NCI-H2227 treated with DMSO at 0.1 percent for 48 hours (cell line): ENCODE data around the gene TMPRSS2.

ENCODE experiments used
- DNase-seq: peaks from one replicate; lab custom pipeline; 2025; lab: John Stamatoyannopoulos, UW

Gene TMPRSS2

DNA sequence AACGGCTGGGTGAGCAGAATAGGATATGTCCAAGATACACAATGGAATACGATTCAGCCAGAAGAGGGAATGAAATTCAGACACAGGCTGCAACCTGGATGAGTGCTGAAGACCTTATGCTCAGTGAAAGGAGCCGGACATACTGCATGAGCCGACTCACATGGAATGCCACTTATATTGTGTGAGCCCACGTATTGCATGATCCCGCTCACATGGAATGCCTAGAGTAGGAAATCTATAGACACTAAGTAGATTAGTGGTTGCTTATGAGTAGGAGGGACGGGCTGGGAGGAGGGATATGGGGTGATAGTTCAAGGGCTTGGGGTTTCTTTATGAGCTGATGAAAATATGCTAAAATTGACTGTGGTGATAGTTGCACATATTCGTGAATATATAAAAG is 26.8 kb downstream of the TMPRSS2 start:
- no peak for DNase-seq

DNA sequence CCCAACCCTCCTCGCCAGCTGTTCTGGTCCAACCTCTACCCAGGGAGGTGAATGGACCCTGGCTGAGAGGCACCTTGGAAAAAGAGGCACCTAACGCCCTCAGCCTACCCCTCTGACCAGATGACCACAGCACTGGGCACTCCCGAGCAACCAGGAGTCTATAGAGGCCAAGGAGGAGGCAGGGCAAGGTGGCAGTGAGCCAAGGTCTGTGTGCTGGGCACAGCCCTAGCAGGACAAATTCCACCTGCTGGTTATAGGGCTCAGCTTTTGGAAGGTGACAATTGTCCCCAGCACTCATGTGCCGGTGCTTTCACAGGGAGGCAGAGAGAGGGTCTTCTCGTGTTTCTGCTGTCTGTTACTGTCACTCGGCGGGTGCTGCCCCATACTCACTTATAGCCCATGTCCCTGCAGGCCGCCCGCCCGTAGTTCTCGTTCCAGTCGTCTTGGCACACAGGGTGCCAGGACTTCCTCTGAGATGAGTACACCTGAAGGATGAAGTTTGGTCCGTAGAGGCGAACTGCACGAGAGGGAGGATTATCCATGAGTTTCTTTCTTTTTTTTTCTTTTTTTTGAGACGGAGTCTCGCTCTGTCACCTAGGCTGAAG is 27.8 kb downstream of the TMPRSS2 start:
- DNase-seq, result no peak

DNA sequence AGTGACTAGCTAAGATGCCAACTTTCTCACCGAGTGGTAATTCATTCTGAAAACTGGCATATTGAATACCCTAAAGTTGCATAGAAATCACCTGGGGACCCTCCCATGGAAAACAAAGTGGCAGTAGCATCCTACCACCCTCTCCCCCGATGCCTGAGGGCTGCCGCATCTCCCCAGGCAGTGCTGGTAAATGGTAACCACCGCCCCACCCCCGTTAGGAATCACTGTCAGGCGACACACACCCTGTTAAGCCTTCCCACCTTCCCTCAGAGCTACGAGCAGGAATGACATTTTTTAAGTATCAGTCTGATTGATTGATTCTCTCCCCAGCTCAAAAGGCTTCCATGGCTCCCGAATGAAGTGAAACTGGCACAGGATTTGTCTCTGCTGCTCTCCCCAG is 28.3 kb downstream of the TMPRSS2 start:
- DNase-seq, result no peak

GRCh38 chr21:41478319-41479177 is 29.4 kb downstream of the TMPRSS2 start:
- no peak for DNase-seq

GRCh38 chr21:41477641-41478318 is 30.2 kb downstream of the TMPRSS2 start:
- DNase-seq, result no peak

GRCh38 chr21:41475714-41476420 is 32.1 kb downstream of the TMPRSS2 start:
- DNase-seq, result no peak

DNA sequence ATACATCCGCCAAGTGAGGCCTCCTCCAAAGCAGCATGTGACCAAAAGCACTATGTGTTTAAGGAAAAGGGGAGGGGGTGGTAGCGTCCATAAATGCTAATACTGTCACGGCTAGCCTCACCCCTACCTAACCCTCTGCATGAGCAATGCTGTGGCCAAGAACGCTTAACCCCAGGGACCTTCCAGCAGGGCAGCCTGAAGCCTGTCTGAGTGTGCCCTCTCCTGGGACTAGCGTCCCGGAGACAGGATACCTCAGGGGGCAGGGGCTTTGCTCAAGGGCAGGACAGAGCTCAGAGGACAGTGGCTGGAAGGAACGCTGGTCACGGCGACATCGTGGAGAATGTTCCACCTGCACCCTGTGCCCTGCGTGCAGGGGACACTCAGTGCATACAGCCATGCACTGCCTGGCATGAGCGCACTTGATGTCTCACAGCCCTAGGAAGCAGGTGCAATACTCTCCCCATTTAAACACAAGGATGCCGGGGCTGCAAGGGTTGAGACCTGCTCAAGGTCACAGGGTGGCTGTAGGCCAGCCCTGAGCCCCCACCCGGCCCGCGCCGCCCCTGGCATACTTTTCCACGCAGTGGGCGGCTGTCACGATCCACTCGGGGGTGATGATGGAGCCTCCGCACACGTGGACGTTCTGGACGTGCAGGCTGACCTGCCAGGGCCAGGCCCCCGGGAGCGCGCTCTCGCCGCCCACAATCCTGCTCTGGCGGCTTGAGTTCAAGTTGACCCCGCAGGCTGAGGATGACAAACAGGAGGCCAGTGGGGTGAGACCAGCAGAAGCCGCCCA is 35.0 kb downstream of the TMPRSS2 start:
- no peak for DNase-seq

- DNase-seq, result no peak
These were observed 37.9 kb downstream of the TMPRSS2 start for GRCh38 chr21:41470054-41470453.

DNA sequence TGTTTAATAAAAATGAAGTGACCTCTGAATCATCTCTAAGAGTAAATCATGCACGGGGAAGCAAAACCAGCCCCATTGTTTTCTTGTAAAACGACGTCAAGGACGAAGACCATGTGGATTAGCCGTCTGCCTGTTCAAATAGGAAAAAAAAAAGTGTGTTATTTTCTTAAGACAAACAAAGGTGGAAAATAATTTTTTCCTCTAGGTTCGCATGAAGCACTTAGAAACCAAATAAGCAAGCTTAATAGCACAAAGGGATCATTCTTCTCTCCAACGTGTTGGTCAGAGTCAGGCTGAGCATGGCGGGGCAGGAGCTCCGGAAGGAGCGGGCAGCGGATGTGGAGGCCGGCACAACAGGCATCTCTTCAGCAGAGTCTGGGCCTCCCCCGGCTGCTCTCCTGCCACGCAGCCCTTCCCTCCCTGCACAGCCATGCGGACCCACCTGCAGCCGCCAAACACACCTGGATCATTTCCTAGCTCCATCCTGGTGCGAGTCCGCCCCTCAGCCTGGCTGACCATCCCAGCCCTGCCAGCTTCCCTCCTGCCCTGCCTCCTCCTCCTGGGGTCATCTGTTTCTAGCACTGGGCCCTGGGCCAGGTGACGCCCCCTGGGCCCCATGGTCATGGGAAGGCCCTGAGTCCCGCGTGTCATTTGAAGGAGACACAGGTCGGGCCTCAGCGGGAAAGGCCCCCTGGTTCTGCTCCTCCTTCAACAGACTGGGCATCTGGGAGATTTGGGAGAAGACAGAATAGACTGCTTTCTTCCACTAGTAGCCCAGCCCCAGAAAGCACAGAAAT is 41.7 kb downstream of the TMPRSS2 start:
- DNase-seq, result no peak

GRCh38 chr21:41465176-41465781 is 42.7 kb downstream of the TMPRSS2 start:
- no peak for DNase-seq

DNA sequence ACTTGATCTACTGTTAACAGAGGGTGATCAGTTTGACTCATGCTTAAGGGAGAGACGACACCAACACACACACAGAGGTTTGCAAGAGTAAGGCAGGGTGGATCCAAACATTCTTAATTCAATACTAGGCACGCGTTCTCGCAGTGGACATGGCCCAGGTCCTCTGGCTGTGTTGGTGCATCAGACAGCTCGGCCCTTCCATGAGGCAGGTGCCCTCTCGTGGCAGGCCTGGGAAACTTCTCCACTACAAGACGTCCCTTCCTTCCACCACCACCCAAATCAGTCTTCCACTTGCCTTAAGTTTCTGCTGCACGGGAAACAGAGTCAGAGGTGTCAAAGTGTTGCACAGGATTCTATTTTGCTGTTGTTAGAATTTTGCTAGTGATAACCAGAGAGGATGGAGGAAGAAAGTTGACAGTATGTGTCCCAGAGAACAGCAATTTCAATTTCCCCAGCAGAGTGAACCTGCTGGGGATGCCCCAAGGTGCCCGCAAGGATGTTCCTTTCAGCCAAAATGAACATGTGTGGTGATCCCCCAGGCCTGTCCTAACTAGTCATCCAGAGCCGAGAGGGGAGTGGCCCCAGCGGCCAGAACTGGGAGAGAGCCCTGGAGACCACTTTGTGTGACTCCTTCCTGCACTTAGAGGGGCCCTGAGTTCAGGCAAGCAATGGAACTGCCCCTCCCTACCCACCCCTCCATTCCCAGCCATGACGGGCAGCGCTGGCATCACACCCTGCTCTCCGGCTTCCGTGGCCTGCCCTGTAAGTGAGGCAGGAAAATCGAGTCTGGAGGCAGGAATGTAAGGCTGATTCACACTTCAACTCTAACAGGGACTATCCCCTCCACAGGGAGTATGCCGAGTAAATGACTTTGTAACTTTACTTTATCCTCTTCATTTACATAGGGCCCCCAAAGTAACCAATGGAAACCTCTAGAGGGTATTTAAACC is 47.1 kb downstream of the TMPRSS2 start:
- peak; percentile 4 for DNase-seq

DNA sequence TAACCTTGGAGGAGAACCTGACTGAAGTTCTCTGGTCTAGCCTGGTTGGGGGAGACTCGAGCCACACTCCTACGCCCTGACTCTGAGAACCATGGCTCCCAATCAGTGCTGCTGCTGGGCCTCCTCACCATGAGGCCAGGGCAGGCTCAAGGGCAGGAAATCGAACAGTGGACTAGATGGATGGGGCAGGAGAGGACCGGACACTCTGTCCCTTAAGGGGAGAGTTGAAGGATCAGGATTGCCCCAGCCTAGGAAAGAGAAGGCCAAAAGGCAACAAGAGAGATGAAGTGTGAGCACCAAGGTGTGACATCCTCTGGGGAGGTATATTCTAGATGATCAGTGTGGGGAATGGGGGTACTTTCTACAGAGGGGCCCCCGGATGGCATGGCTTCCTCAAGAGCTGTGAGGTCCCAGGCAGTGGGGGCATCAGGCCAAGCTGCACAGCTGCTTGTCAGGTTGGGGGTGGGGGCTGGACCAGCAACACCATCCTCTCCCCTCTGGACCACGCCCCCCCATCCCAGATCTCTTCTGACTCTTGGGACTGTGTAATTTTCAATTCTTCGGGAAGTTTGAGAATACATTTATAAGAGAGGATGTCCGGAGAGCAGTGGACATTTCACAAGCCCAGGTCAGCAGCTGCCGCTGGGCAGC is 47.9 kb downstream of the TMPRSS2 start:
- DNase-seq, result no peak

- DNase-seq, result no peak
These were observed 49.4 kb downstream of the TMPRSS2 start for GRCh38 chr21:41458559-41458958.

DNA sequence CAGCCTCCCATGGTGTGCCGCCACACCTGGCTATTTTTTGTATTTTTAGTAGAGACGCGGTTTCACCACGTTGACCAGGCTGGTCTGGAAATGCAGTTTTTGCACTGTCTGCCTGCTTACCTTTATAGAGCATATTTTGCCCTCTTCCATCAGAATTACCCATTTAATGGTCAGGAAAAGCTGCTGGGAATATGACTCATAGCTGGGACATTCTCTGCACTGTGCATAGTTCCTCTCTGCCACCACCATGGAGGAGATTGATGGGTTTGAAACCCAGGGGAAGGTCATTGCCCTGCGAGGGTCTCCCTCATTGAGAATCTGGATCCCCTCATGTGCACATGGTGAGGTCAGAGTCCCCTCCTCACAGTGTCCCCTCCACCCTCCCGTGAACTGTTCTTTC is 49.8 kb downstream of the TMPRSS2 start:
- no peak for DNase-seq

DNA sequence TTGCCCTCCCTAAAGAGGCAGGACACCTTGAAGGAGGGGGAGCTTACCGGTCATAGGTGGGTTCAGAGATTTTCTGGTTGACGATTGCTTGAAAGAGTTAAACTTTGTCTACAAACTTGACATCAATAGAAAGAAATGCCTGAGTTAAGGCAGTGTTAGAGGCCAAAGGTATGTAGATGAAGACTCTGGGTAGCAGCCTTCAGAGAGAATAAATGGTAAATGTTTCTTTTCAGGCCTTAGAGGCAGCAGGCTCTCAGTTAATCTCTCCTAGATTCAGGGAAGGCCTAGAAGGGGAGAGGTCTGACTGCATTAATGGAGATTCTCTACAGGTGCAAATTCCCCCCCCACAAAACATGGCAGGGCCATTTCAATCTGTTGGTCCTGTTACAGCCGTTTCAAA is 54.2 kb downstream of the TMPRSS2 start:
- no peak for DNase-seq

DNA sequence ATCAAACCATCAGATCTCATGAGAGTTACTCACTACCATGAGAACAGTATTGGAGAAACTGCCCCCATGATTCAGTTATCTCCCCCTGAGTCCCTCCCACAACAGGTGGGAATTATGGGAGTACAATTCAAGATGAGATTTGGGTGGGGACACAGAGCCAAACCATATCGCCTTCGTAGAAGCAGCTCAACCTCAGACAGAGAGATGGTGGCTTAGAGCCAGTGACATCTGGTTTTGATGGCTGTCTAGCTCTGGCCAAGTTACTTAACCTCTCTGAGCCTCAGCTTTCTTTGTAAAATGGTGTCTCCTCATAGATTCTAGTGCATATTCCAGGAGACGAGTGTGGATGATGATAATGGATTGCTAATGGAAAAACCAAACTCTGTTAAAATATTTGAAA is 54.8 kb downstream of the TMPRSS2 start:
- no peak for DNase-seq

DNA sequence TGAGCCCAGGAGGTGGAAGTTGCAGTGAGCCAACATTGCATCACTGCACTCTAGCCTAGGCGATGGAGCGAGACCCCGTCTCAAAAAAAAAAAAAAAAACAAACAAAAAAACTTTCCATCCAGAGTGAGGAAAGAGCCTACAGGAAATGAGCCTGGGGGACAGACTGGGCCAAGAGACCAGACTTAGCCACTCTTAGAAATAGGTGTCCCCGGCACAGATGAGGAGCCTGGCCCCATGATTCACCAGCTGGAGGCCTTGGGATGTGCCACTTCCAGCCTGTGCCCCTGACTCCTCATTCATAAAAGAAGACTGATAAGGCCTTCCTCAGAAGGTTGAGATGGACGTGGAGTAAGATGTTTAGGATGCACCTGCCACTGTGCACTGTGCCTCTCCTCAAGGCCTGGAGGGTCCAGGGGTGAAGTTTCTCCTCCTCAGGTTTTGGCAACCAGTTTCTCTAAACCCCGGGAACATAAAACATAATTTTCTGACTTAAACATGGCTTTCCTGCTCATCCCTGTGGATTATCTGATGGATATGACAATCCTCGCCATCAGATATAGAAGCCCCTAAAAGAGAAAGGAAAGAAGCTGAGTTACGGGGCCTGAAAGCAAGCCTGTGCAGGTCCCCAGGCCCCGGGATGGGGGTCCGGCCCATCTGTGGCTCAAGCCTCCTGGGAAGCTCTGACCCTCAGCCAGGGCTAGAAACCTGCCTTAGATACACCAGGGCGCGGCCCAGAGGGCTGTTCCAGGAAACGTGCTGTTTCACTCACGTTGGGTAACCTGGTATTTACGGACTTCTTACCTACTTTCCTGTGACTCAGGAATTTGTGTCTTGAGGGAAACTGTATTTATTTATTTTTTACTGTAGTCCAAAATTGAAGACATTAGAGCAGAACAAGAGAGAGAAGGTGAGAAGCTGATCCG is 55.9 kb downstream of the TMPRSS2 start:
- DNase-seq, result no peak

GRCh38 chr21:41449613-41450012 is 58.3 kb downstream of the TMPRSS2 start:
- no peak for DNase-seq
